Natural killer cell treated with Interleukin-12 subunit alpha and Interleukin-12 subunit beta and Interleukin-15 and Interleukin-18, amount 100 ng/mL, for 72 hours (primary cell): ENCODE results near the gene CCDC154. TPM values are rescaled to one million over a fixed set of nuclear protein-coding genes. Genes with fewer than 3 reads are reported as not detected.
A peak's percentile ranks its signal among the peaks of the same experiment; 100 is the strongest.

ENCODE experiments used
- ATAC-seq, 2 donors: fragments of 150-1000 bp; cut with Tn5 transposase in 1 of 2; sonication (Bioruptor Pico), chemical (Tn5 transposase) in 1 of 2; 2 replicates each; pipeline ENCODE4 v1.10.0; 2021
- DNase-seq: peaks from one replicate; pipeline ENCODE4 v3.0.0; 2022; ENCODE audit warnings: low spot score
- H3K27ac Mint-ChIP-seq, 2 donors: 1 replicate in 1 of 2; 2 replicates in 1 of 2; pipeline ENCODE4 v1.8.0; 2022; ENCODE audit warnings: mixed read lengths in 2 of 2, mild to moderate bottlenecking in 1 of 2, moderate library complexity in 1 of 2
- H3K27me3 Mint-ChIP-seq, 2 donors: 1 replicate in 1 of 2; 2 replicates in 1 of 2; pipeline ENCODE4 v1.8.0; 2022; ENCODE audit warnings: mixed read lengths in 2 of 2
- H3K36me3 Mint-ChIP-seq: one replicate; pipeline ENCODE4 v1.8.0; 2022; ENCODE audit warnings: mixed read lengths
- H3K4me1 Mint-ChIP-seq, 2 donors: 1 replicate in 1 of 2; 2 replicates in 1 of 2; pipeline ENCODE4 v1.8.0; 2022; ENCODE audit warnings: low read depth in 2 of 2, mixed read lengths in 2 of 2, mild to moderate bottlenecking in 1 of 2
- H3K4me3 Mint-ChIP-seq: one replicate; pipeline ENCODE4 v1.8.0; 2022; ENCODE audit warnings: mixed read lengths
- H3K9me3 Mint-ChIP-seq: 2 replicates; pipeline ENCODE4 v1.8.0; 2022; ENCODE audit warnings: mixed read lengths
- total RNA-seq, 2 donors: library from RNA; stranded (reverse); gene quantifications; one replicate each; pipeline ENCODE4 v1.2.3, GENCODE V29; 2022

CCDC154 gene
- total RNA-seq, 2 donors from 2014 or later: 0.38 to 3.6 TPM

GRCh38 chr16:1433263-1433560, 11.1 kb downstream of the CCDC154 start:
- Mint-ChIP-seq H3K27me3 (no peaks in the 10 kb centered on the region), H3K9me3 (no peaks in the 10 kb centered on the region), H3K4me1 (no peaks in the 10 kb centered on the region), H3K27ac (no peak overlapping the region), H3K4me3 (no peak overlapping the region), H3K36me3 (no peaks in the 10 kb centered on the region)
- no peak for DNase-seq
- ATAC-seq: no peak

GRCh38 chr16:1432388-1433262, 11.7 kb downstream of the CCDC154 start:
- no peak for DNase-seq
- peak overlapping the region in 1 of 2 donors; percentile 35 for H3K27ac Mint-ChIP-seq
- no peaks in the 10 kb centered on the region for H3K4me1 Mint-ChIP-seq
- H3K4me3 Mint-ChIP-seq: no peak overlapping the region
- ATAC-seq: peak in 1 of 2 donors; percentile 5
- H3K9me3 Mint-ChIP-seq: no peaks in the 10 kb centered on the region
- no peaks in the 10 kb centered on the region for H3K27me3 Mint-ChIP-seq
- no peaks in the 10 kb centered on the region for H3K36me3 Mint-ChIP-seq

- Mint-ChIP-seq H3K36me3 (no peaks in the 10 kb centered on the region), H3K27ac (peak overlapping the region in 1 of 2 donors; percentile 35), H3K9me3 (no peaks in the 10 kb centered on the region), H3K4me3 (no peak overlapping the region), H3K4me1 (no peaks in the 10 kb centered on the region), H3K27me3 (no peaks in the 10 kb centered on the region)
- no peak for DNase-seq
- ATAC-seq: no peak
Measured at GRCh38 chr16:1431497-1432270, 12.7 kb downstream of the CCDC154 start.

- no peak for ATAC-seq
- Mint-ChIP-seq H3K27ac (peak within 1 kb of the TSS in 1 of 2 donors; percentile 35), H3K4me1 (no peaks in the 10 kb centered on the region), H3K27me3 (no peaks in the 10 kb centered on the region), H3K9me3 (no peaks in the 10 kb centered on the region), H3K4me3 (no peak within 1 kb of the TSS), H3K36me3 (no peaks in the 10 kb centered on the region)
- no peak for DNase-seq
Measured at GRCh38 chr16:1430759-1431496, 13.4 kb downstream of the CCDC154 start, which contains the start of gene PERCC1. TSS of gene PERCC1 (plus strand) at chr16:1431078. CDS start at chr16:1432594, 1,516 bp downstream.

GRCh38 chr16:1430214-1430758, 14.1 kb downstream of the CCDC154 start:
- ATAC-seq (no peak), DNase-seq (no peak)
- no peak overlapping the region for H3K27ac Mint-ChIP-seq
- no peaks in the 10 kb centered on the region for H3K4me1 Mint-ChIP-seq
- H3K36me3 Mint-ChIP-seq: no peaks in the 10 kb centered on the region
- no peaks in the 10 kb centered on the region for H3K27me3 Mint-ChIP-seq
- no peak overlapping the region for H3K4me3 Mint-ChIP-seq
- H3K9me3 Mint-ChIP-seq: no peaks in the 10 kb centered on the region

GRCh38 chr16:1429631-1430030, 14.7 kb downstream of the CCDC154 start:
- DNase-seq (no peak), ATAC-seq (no peak)
- Mint-ChIP-seq H3K36me3 (no peaks in the 10 kb centered on the region), H3K9me3 (no peaks in the 10 kb centered on the region), H3K4me1 (no peaks in the 10 kb centered on the region), H3K4me3 (no peak overlapping the region), H3K27ac (no peak overlapping the region), H3K27me3 (no peaks in the 10 kb centered on the region)

- Mint-ChIP-seq H3K27ac (no peak overlapping the region), H3K27me3 (no peaks in the 10 kb centered on the region), H3K36me3 (no peaks in the 10 kb centered on the region), H3K4me3 (no peak overlapping the region), H3K9me3 (no peaks in the 10 kb centered on the region), H3K4me1 (no peaks in the 10 kb centered on the region)
- DNase-seq (no peak), ATAC-seq (no peak)
Measured at GRCh38 chr16:1429012-1429411, 15.3 kb downstream of the CCDC154 start.

GRCh38 chr16:1428511-1428910, 15.8 kb downstream of the CCDC154 start:
- Mint-ChIP-seq H3K4me1 (no peaks in the 10 kb centered on the region), H3K27ac (no peak overlapping the region), H3K4me3 (no peak overlapping the region), H3K36me3 (no peaks in the 10 kb centered on the region), H3K27me3 (no peaks in the 10 kb centered on the region), H3K9me3 (no peaks in the 10 kb centered on the region)
- peak; percentile 47 to 76 for ATAC-seq
- DNase-seq: no peak

GRCh38 chr16:1427473-1428461, 16.6 kb downstream of the CCDC154 start:
- no peak overlapping the region for H3K4me3 Mint-ChIP-seq
- ATAC-seq (no peak), DNase-seq (no peak)
- no peak overlapping the region for H3K27ac Mint-ChIP-seq
- H3K27me3 Mint-ChIP-seq: no peaks in the 10 kb centered on the region
- no peaks in the 10 kb centered on the region for H3K4me1 Mint-ChIP-seq
- no peaks in the 10 kb centered on the region for H3K9me3 Mint-ChIP-seq
- no peaks in the 10 kb centered on the region for H3K36me3 Mint-ChIP-seq

GRCh38 chr16:1426734-1427471, 17.5 kb downstream of the CCDC154 start:
- H3K27ac Mint-ChIP-seq: no peak overlapping the region
- ATAC-seq (no peak), DNase-seq (no peak)
- peaks cover 0 to 4% of the 10 kb centered on the region in 2 donors for H3K4me1 Mint-ChIP-seq
- H3K4me3 Mint-ChIP-seq: no peak overlapping the region
- H3K27me3 Mint-ChIP-seq: no peaks in the 10 kb centered on the region
- H3K36me3 Mint-ChIP-seq: no peaks in the 10 kb centered on the region
- no peaks in the 10 kb centered on the region for H3K9me3 Mint-ChIP-seq

GRCh38 chr16:1425616-1426370, 18.6 kb downstream of the CCDC154 start:
- Mint-ChIP-seq H3K27me3 (no peaks in the 10 kb centered on the region), H3K4me3 (no peak overlapping the region)
- no peak for ATAC-seq

GRCh38 chr16:1424028-1424427, 20.3 kb downstream of the CCDC154 start:
- Mint-ChIP-seq H3K9me3 (no peaks in the 10 kb centered on the region), H3K4me1 (peaks cover 0 to 11% of the 10 kb centered on the region in 2 donors), H3K27me3 (no peaks in the 10 kb centered on the region), H3K36me3 (no peaks in the 10 kb centered on the region), H3K4me3 (no peak overlapping the region), H3K27ac (no peak overlapping the region)
- ATAC-seq (no peak), DNase-seq (no peak)

More at GRCh38 chr16:1425616-1426370, 18.6 kb downstream of the CCDC154 start:
- peaks cover 0 to 8% of the 10 kb centered on the region in 2 donors for H3K4me1 Mint-ChIP-seq
- no peak for DNase-seq
- H3K36me3 Mint-ChIP-seq: no peaks in the 10 kb centered on the region
- no peak overlapping the region for H3K27ac Mint-ChIP-seq
- no peaks in the 10 kb centered on the region for H3K9me3 Mint-ChIP-seq
